CD14-positive monocyte (primary cell): ENCODE data around the gene NUTM1. TPM values are rescaled to one million over a fixed set of nuclear protein-coding genes. Genes with fewer than 3 reads are reported as not detected.

Experiments used
- DNase-seq, 3 donors: peaks; one replicate each; pipeline ENCODE4 v3.0.0-alpha.2; 2011 to 2022
- H2AFZ ChIP-seq: 2 replicates; pipeline ENCODE4 v1.6.0; 2012; ENCODE audit warnings: mild to moderate bottlenecking, low read depth, low read length, inconsistent platforms; ENCODE audit not compliant: insufficient read depth, poor library complexity, severe bottlenecking
- H3K27ac ChIP-seq, 2 donors: 1 replicate in 1 of 2; 2 replicates in 1 of 2; pipeline ENCODE4 v1.5.1; 2012 to 2013; ENCODE audit warnings: low read length in 2 of 2, control low read depth in 1 of 2, inconsistent platforms in 1 of 2, low read depth in 1 of 2, mild to moderate bottlenecking in 1 of 2
- H3K27me3 ChIP-seq, 2 donors: one replicate each; pipeline versions ENCODE4 v1.6.0 to v1.6.1; 2011 to 2013; ENCODE audit warnings: low read length in 2 of 2; ENCODE audit not compliant: control insufficient read depth in 2 of 2, insufficient read depth in 2 of 2
- H3K36me3 ChIP-seq, 2 donors: replicated peaks in 1 of 2; 1 replicate in 1 of 2; 2 replicates in 1 of 2; pipeline versions ENCODE4 v1.5.1 to v1.6.1; 2012 to 2013; ENCODE audit warnings: low read length in 2 of 2, control low read depth in 1 of 2, inconsistent platforms in 1 of 2, mild to moderate bottlenecking in 1 of 2; ENCODE audit not compliant: insufficient read depth in 2 of 2, control insufficient read depth in 1 of 2
- H3K4me1 ChIP-seq, 2 donors: 1 replicate in 1 of 2; 2 replicates in 1 of 2; pipeline versions ENCODE4 v1.5.1 to v1.6.1; 2012 to 2013; ENCODE audit warnings: low read length in 2 of 2, control low read depth in 1 of 2, inconsistent platforms in 1 of 2, mild to moderate bottlenecking in 1 of 2, moderate library complexity in 1 of 2; ENCODE audit not compliant: insufficient read depth in 2 of 2, control insufficient read depth in 1 of 2
- H3K4me2 ChIP-seq: replicated peaks from 2 replicates; pipeline ENCODE3; 2012; ENCODE audit warnings: low read length, moderate library complexity, mild to moderate bottlenecking; ENCODE audit not compliant: poor library complexity, severe bottlenecking; ENCODE audit errors: extremely low read depth
- H3K4me3 ChIP-seq, 3 experiments: fragments of 200-600 bp in 1 of 3; sonication (generic) in 1 of 3; replicated peaks in 1 of 3; 1 replicate in 2 of 3; 2 replicates in 1 of 3; pipeline ENCODE4 v1.5.1; 2011 to 2013; ENCODE audit warnings: low read length in 3 of 3, mild to moderate bottlenecking in 3 of 3, control low read depth in 2 of 3, low read depth in 2 of 3, inconsistent platforms in 1 of 3, moderate library complexity in 1 of 3
- H3K79me2 ChIP-seq: 2 replicates; pipeline ENCODE4 v1.6.0; 2012; ENCODE audit warnings: mild to moderate bottlenecking, control low read depth, inconsistent platforms, low read length, moderate library complexity; ENCODE audit not compliant: insufficient read depth
- H3K9ac ChIP-seq: 2 replicates; pipeline ENCODE4 v1.6.0; 2017; ENCODE audit warnings: low read length, mild to moderate bottlenecking; ENCODE audit not compliant: insufficient read depth, poor library complexity, severe bottlenecking
- H3K9me3 ChIP-seq, 2 donors: replicated peaks in 1 of 2; 1 replicate in 1 of 2; 2 replicates in 1 of 2; pipeline versions ENCODE4 v1.5.1 to v1.6.1; 2012 to 2013; ENCODE audit warnings: low read length in 2 of 2, control low read depth in 1 of 2; ENCODE audit not compliant: control insufficient read depth in 1 of 2, insufficient read depth in 1 of 2
- H4K20me1 ChIP-seq: 2 replicates; pipeline ENCODE4 v1.6.0; 2012; ENCODE audit warnings: mild to moderate bottlenecking, low read length, control low read depth, moderate library complexity; ENCODE audit not compliant: insufficient read depth
- H3K27ac Mint-ChIP-seq, 7 donors: one replicate each; pipeline ENCODE4 v1.8.0; 2020; ENCODE audit warnings: mild to moderate bottlenecking in 7 of 7, mixed read lengths in 7 of 7, moderate library complexity in 6 of 7, inconsistent platforms in 2 of 7
- H3K27me3 Mint-ChIP-seq, 3 donors: one replicate each; pipeline ENCODE4 v1.8.0; 2021 to 2022; ENCODE audit warnings: low read depth in 3 of 3, mild to moderate bottlenecking in 3 of 3, mixed read lengths in 3 of 3, moderate library complexity in 3 of 3, inconsistent platforms in 1 of 3
- H3K36me3 Mint-ChIP-seq, 2 donors: one replicate each; pipeline ENCODE4 v1.8.0; 2020; ENCODE audit warnings: mixed read lengths in 2 of 2, inconsistent platforms in 1 of 2, mild to moderate bottlenecking in 1 of 2
- H3K4me1 Mint-ChIP-seq: one replicate; pipeline ENCODE4 v1.8.0; 2020; ENCODE audit warnings: mild to moderate bottlenecking, mixed read lengths
- H3K4me3 Mint-ChIP-seq, 2 donors: one replicate each; pipeline ENCODE4 v1.8.0; 2020; ENCODE audit warnings: mild to moderate bottlenecking in 2 of 2, mixed read lengths in 2 of 2, moderate library complexity in 1 of 2
- H3K9me3 Mint-ChIP-seq, 7 donors: one replicate each; pipeline ENCODE4 v1.8.0; 2020 to 2022; ENCODE audit warnings: mixed read lengths in 7 of 7, mild to moderate bottlenecking in 6 of 7, moderate library complexity in 6 of 7, inconsistent platforms in 2 of 7
- CTCF ChIP-seq: fragments of 200-600 bp; IDR thresholded peaks from one replicate; pipeline ENCODE4 v1.8.0; 2022; ENCODE audit warnings: antibody characterized with exemption, mild to moderate bottlenecking
- WGBS: methylation state at CpG from one replicate; pipeline ENCODE4 v1.1.5; 2013; ENCODE audit warnings: missing lambda C conversion rate; ENCODE audit not compliant: insufficient coverage; 5-methylcytosine and 5-hydroxymethylcytosine counted together
- intact Hi-C, 2 donors: fragments of 100-400 bp; cut with micrococcal nuclease; formaldehyde crosslinking; loops; one replicate each; pipeline versions ENCODE4 v1.15.0 to v1.15.1; 2023
- polyA plus RNA-seq, 3 donors: library from polyadenylated mRNA; depleted of rRNA in 1 of 3; unstranded in 2 of 3; stranded (reverse) in 1 of 3; fragments of 300-500 nt in 2 of 3; fragments of >200 nt in 1 of 3; fragmentation: Illumina TruSeq in 2 of 3; gene quantifications; 1 replicate in 2 of 3; 2 replicates in 1 of 3; pipeline ENCODE4 v1.2.3, GENCODE V29; 2012 to 2021

NUTM1 gene
- polyA plus RNA-seq, 3 donors: not detected

- Histone ChIP-seq H3K4me2 (no peak overlapping the region), H4K20me1 (peaks cover 96% of the 10 kb centered on the region), H2AFZ (no peak overlapping the region), H3K4me1 (peaks cover 6 to 8% of the 10 kb centered on the region in 2 donors), H3K27me3 (no peaks in the 10 kb centered on the region), H3K9ac (no peak overlapping the region), H3K36me3 (peaks cover 0 to 5% of the 10 kb centered on the region in 2 donors), H3K79me2 (peaks cover 96% of the 10 kb centered on the region), H3K9me3 (no peaks in the 10 kb centered on the region), H3K4me3 (no peak overlapping the region), H3K27ac (no peak overlapping the region)
- no peak for TF ChIP-seq CTCF
- Mint-ChIP-seq H3K9me3 (no peaks in the 10 kb centered on the region), H3K27me3 (no peaks in the 10 kb centered on the region), H3K27ac (no peak overlapping the region), H3K36me3 (peaks cover 12 to 30% of the 10 kb centered on the region in 2 donors), H3K4me1 (peaks cover 32% of the 10 kb centered on the region), H3K4me3 (no peak overlapping the region)
- DNase-seq: no peak
- intact Hi-C loops: no loop called here
- no CpG with 5 or more reads among the region's 1 CpG for WGBS
Measured at GRCh38 chr15:34324933-34325332, 18.2 kb upstream of the NUTM1 start.

- H3K4me2 ChIP-seq: no peak overlapping the region
- Mint-ChIP-seq H3K27me3 (peaks cover 0 to under 1% (median 0%) of the 10 kb centered on the region in 3 donors), H3K4me3 (no peak overlapping the region), H3K9me3 (no peaks in the 10 kb centered on the region), H3K4me1 (peaks cover 31% of the 10 kb centered on the region), H3K27ac (peak overlapping the region in 1 of 7 donors; percentile 42), H3K36me3 (peaks cover 14 to 31% of the 10 kb centered on the region in 2 donors)
- H3K36me3 ChIP-seq: peaks cover 0 to 9% of the 10 kb centered on the region in 2 donors
- DNase-seq: no peak
- H2AFZ ChIP-seq: no peak overlapping the region
- no peak overlapping the region for H3K4me3 ChIP-seq
- peaks cover 96% of the 10 kb centered on the region for H3K79me2 ChIP-seq
- H3K9ac ChIP-seq: no peak overlapping the region
- peaks cover 6% of the 10 kb centered on the region in 2 donors for H3K4me1 ChIP-seq
- H3K9me3 ChIP-seq: no peaks in the 10 kb centered on the region
- TF ChIP-seq CTCF: no peak
- peaks cover 96% of the 10 kb centered on the region for H4K20me1 ChIP-seq
- H3K27ac ChIP-seq: no peak overlapping the region
- H3K27me3 ChIP-seq: no peaks in the 10 kb centered on the region
- intact Hi-C loops: no loop called here
Measured at GRCh38 chr15:34325368-34325767, 17.7 kb upstream of the NUTM1 start.
